Measurements from ENCODE around the gene SPTBN5. TPM values are rescaled to one million over a fixed set of nuclear protein-coding genes. Genes with fewer than 3 reads are reported as not detected.

Gene SPTBN5
- total RNA-seq, 1 experiment from 2014 or later, result 2.5 TPM

DNA sequence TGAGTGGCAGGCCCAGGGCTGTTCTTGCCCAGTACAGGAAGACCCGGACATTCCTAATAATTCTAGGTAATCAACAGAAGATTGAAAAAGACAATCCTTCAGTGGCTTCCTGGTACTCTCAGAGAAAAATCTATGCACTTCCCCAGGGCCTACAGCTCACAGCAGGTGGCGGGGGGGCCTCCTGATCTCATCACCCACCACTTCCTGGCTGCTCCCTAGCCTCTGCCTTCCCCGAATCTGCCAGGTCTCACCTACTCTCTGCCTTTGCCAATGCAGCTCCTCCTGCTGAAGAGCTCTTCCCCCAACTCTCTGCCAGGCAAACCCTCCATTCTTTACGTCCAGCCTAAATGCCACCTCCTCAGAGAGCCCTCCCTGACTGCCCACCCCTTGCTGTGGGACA is 41.0 kb upstream of the SPTBN5 start:
- no peak overlapping the region for H3K4me3 ChIP-seq (ENCODE audit: low read depth, low read length)
- Mint-ChIP-seq H3K27ac (ENCODE audit: unreplicated experiment) (peak overlapping the region; percentile 45), H3K4me3 (ENCODE audit: unreplicated experiment) (peak overlapping the region; percentile 49), H3K36me3 (ENCODE audit: insufficient read depth, unreplicated experiment) (peaks cover 57% of the 10 kb centered on the region), H3K27me3 (ENCODE audit: insufficient read depth, unreplicated experiment) (no peaks in the 10 kb centered on the region), H3K9me3 (ENCODE audit: unreplicated experiment) (no peaks in the 10 kb centered on the region), H3K4me1 (ENCODE audit: low read depth, unreplicated experiment) (peaks cover 34% of the 10 kb centered on the region)
- intact Hi-C loops (cut with micrococcal nuclease; ENCODE audit: unreplicated experiment), result no loop called here
- BruUV-seq (replicated peaks), result no TSS peak
- CTCF ChIA-PET, result interaction anchor here (1.6 kb wide), 1 partner anchor 30 kb away, joined by 3 read pairs; no protein-coding TSS in a partner anchor
- H3K36me3 ChIP-seq (ENCODE audit: control insufficient read depth, insufficient read depth, low read length), result no peaks in the 10 kb centered on the region; the same call in none of the 2 replicates
- no peak for DNase-seq
- POLR2A ChIA-PET, result interaction anchor here (0.6 to 0.8 kb wide), 2 partner anchors 38 to 119 kb away, joined by 4 to 9 read pairs; partner anchors contain the start of gene EHD4
- TF ChIP-seq, protein P1, sequence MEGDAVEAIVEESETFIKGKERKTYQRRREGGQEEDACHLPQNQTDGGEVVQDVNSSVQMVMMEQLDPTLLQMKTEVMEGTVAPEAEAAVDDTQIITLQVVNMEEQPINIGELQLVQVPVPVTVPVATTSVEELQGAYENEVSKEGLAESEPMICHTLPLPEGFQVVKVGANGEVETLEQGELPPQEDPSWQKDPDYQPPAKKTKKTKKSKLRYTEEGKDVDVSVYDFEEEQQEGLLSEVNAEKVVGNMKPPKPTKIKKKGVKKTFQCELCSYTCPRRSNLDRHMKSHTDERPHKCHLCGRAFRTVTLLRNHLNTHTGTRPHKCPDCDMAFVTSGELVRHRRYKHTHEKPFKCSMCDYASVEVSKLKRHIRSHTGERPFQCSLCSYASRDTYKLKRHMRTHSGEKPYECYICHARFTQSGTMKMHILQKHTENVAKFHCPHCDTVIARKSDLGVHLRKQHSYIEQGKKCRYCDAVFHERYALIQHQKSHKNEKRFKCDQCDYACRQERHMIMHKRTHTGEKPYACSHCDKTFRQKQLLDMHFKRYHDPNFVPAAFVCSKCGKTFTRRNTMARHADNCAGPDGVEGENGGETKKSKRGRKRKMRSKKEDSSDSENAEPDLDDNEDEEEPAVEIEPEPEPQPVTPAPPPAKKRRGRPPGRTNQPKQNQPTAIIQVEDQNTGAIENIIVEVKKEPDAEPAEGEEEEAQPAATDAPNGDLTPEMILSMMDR (IDR thresholded peaks at IDR 0.05; ENCODE audit: insufficient read depth in 1 of 2, low read depth in 1 of 2, low read length in 1 of 2, severe bottlenecking in 1 of 2, unreplicated experiment in 1 of 2), result no peak
- no peaks in the 10 kb centered on the region for H3K9me3 ChIP-seq
- H3K27me3 ChIP-seq (replicated peaks; ENCODE audit: control insufficient read depth, insufficient read depth, low read length), result no peaks in the 10 kb centered on the region
- peaks cover 22% of the 10 kb centered on the region for H3K4me1 ChIP-seq

DNA sequence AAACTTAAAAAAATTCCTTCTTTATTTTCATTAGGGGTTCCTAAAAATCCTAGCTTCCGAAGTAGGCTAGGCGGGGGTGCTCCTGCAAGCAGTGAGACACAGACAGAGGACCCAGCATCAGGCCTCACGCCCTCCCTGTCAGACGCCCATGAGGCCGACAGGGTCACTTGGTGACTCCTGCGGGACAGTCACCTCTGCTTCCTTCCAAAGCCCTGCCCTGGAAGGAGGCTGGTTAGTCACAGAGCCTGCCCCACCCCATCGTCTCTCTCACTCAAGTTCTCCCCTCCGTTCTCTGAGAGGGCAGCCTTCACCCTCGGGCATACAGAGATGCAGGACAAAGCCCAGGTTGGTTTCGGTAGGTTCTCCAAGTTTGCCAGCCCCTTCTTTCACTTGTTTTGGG is 39.9 kb upstream of the SPTBN5 start:
- TF ChIP-seq, protein P1 (IDR thresholded peaks at IDR 0.05; ENCODE audit: insufficient read depth in 1 of 2, low read depth in 1 of 2, low read length in 1 of 2, severe bottlenecking in 1 of 2, unreplicated experiment in 1 of 2), result no peak
- ChIA-PET CTCF (interaction anchor here (0.6 kb wide), 1 partner anchor 56 kb away, joined by 3 read pairs; no protein-coding TSS in a partner anchor), POLR2A (no interaction called here)
- DNase-seq, result no peak
- intact Hi-C loops (cut with micrococcal nuclease; ENCODE audit: unreplicated experiment), result no loop called here
- Mint-ChIP-seq H3K4me1 (ENCODE audit: low read depth, unreplicated experiment) (peaks cover 38% of the 10 kb centered on the region), H3K27me3 (ENCODE audit: insufficient read depth, unreplicated experiment) (no peaks in the 10 kb centered on the region), H3K4me3 (ENCODE audit: unreplicated experiment) (no peak overlapping the region), H3K36me3 (ENCODE audit: insufficient read depth, unreplicated experiment) (peaks cover 55% of the 10 kb centered on the region), H3K9me3 (ENCODE audit: unreplicated experiment) (no peaks in the 10 kb centered on the region), H3K27ac (ENCODE audit: unreplicated experiment) (no peak overlapping the region)
- H3K4me3 ChIP-seq (ENCODE audit: low read depth, low read length), result no peak overlapping the region
- H3K4me1 ChIP-seq, result peaks cover 32% of the 10 kb centered on the region
- no peaks in the 10 kb centered on the region; the same call in none of the 2 replicates for H3K36me3 ChIP-seq (ENCODE audit: control insufficient read depth, insufficient read depth, low read length)
- H3K9me3 ChIP-seq, result no peaks in the 10 kb centered on the region
- BruUV-seq (replicated peaks), result no TSS peak
- H3K27me3 ChIP-seq (replicated peaks; ENCODE audit: control insufficient read depth, insufficient read depth, low read length), result no peaks in the 10 kb centered on the region

DNA sequence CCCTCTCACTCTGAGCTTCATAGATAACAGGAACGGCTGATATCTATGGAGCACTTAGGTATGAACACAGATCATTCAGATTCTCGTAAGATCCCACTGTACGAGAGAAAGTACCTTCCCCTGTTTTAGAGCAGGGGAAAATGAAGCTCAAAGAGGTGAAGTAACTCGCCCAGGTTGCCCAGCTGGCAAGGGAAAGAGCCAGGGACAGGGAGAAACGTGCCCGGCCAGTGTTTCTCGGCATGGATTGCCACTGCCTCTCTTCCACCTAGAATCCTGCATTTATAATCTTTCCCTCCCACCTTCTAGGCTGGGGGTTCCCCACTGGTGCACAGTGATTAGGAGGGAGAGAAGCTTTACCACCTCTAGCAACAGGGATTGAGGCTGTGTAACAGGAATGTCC is 39.5 kb upstream of the SPTBN5 start:
- H3K4me1 Mint-ChIP-seq (ENCODE audit: low read depth, unreplicated experiment), result peaks cover 38% of the 10 kb centered on the region
- intact Hi-C loops (cut with micrococcal nuclease; ENCODE audit: unreplicated experiment), result no loop called here
- H3K36me3 Mint-ChIP-seq (ENCODE audit: insufficient read depth, unreplicated experiment), result peaks cover 55% of the 10 kb centered on the region
- peak overlapping the region; percentile 25 for H3K27ac Mint-ChIP-seq (ENCODE audit: unreplicated experiment)
- no TSS peak for BruUV-seq (replicated peaks)
- Histone ChIP-seq H3K36me3 (ENCODE audit: control insufficient read depth, insufficient read depth, low read length) (no peaks in the 10 kb centered on the region; the same call in none of the 2 replicates), H3K4me3 (ENCODE audit: low read depth, low read length) (no peak overlapping the region), H3K27me3 (replicated peaks; ENCODE audit: control insufficient read depth, insufficient read depth, low read length) (no peaks in the 10 kb centered on the region), H3K4me1 (peaks cover 37% of the 10 kb centered on the region), H3K9me3 (no peaks in the 10 kb centered on the region)
- CTCF ChIA-PET, result interaction anchor here (0.6 kb wide), 1 partner anchor 56 kb away, joined by 3 read pairs; no protein-coding TSS in a partner anchor
- DNase-seq, result no peak
- no peaks in the 10 kb centered on the region for H3K9me3 Mint-ChIP-seq (ENCODE audit: unreplicated experiment)
- H3K27me3 Mint-ChIP-seq (ENCODE audit: insufficient read depth, unreplicated experiment), result no peaks in the 10 kb centered on the region
- no peak overlapping the region for H3K4me3 Mint-ChIP-seq (ENCODE audit: unreplicated experiment)
- TF ChIP-seq, protein P1 (IDR thresholded peaks at IDR 0.05; ENCODE audit: insufficient read depth in 1 of 2, low read depth in 1 of 2, low read length in 1 of 2, severe bottlenecking in 1 of 2, unreplicated experiment in 1 of 2), result no peak
- POLR2A ChIA-PET, result no interaction called here

All from Caco-2 (cell line).